IPS DF 19.7 (cell line): ENCODE results near the gene HSD11B1.
A peak's percentile ranks its signal among the peaks of the same experiment; 100 is the strongest.

Source experiments
- DNase-seq: peaks from one replicate; pipeline ENCODE4 v3.0.0-alpha.2; 2013; ENCODE audit warnings: low read depth, low spot score

Gene HSD11B1

GRCh38 chr1:209727286-209727685 lies 22.6 kb downstream of the HSD11B1 start:
- no peak for DNase-seq

GRCh38 chr1:209727785-209728184 lies 23.1 kb downstream of the HSD11B1 start:
- DNase-seq, result no peak

- no peak for DNase-seq
These were observed 23.8 kb downstream of the HSD11B1 start for GRCh38 chr1:209728466-209728865.

GRCh38 chr1:209729436-209729835 lies 24.8 kb downstream of the HSD11B1 start:
- DNase-seq, result no peak

- DNase-seq, result no peak
These were observed 28.1 kb downstream of the HSD11B1 start for GRCh38 chr1:209732725-209733124.

- DNase-seq, result no peak
These were observed 29.0 kb downstream of the HSD11B1 start for GRCh38 chr1:209733409-209734192.

GRCh38 chr1:209736490-209737117 lies 32.0 kb downstream of the HSD11B1 start:
- no peak for DNase-seq

DNA sequence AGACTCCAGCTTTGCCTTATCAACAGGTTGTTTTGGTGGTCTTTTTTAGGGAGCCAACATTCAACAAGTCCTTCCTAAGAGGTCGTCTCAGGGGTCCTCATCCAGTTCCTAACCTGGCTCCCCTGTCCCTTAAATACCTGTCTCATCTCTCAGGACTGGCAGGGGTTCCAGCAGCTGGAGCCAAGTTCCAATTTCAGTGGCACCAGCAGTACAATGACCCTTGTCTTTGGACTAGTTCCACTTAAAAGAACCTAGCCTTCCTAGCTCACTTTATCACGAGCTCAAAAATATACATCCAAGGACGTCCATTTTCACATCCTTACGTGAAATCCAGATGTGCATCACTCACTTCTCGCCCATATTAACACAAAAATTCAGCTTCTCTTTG lies 32.5 kb downstream of the HSD11B1 start:
- DNase-seq, result no peak

GRCh38 chr1:209738270-209738669 lies 33.6 kb downstream of the HSD11B1 start:
- no peak for DNase-seq

GRCh38 chr1:209741193-209741592 lies 36.5 kb downstream of the HSD11B1 start:
- DNase-seq, result no peak

DNA sequence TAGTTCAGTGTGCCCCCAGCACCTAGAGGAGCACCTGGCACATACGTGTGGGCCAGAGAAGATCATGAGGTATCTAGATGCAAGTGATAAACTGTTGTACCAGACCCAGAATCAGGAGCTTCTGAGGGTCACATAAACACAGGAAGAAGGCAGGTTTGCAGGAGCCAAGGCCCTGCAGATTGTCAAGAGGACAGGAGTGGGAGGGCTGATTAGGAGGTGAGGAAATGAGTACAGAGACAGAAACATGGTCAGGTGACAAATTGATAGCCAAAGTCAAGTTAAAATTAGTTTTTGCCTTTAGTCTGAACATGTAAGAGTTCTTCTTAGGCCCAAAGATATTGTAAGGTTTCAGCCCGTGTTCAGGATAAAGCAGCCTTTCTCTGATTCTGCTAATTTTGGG lies 37.2 kb downstream of the HSD11B1 start:
- no peak for DNase-seq

GRCh38 chr1:209742409-209743144 lies 37.9 kb downstream of the HSD11B1 start:
- no peak for DNase-seq

DNA sequence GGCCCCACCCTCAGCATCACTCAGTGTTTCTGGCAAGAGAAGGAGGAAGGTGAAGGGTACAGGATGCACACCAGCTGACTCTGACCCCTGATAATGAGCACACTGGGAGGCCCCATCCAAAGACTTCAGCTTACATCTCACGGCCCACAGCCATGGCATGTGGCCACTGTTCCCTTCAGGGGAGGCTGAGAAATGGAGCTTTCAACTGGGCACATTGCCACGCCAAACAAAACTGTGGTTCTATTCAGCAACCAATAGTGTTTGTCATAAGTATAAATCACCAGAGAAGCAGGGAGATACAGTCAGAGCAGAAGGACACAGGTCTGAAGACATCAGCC lies 38.5 kb downstream of the HSD11B1 start:
- no peak for DNase-seq

DNA sequence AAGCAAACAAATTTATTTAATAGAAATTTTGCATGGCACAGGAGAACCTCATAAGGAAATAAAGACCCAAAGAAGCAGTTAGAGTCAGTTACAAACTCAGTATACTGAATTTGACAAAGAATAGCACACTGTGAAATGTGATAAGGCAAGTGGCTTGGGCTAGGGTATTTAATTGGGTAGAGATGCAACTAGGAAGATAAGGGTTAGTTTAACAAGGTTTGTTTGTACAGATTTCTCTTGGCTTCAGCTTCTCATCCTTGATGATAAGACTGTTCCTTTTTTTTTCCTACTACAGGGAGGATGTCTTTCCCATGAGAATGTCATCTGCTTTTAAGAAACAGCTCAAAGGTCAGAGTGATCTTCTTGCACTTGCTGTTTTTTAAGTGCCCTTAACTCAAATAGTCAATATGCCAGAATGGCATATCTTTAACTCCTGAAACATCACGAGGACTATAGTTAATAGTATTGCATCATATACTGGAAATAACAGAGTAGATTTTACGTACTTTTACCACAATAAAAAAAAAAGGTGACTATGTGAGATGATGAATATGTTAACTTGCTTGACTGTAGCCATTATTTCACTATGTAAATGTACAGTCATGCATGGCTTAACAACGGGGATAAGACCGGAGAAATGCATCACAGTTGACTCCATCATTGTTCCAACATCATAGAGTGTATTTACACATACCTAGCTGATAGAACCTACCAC lies 42.0 kb downstream of the HSD11B1 start:
- no peak for DNase-seq

- DNase-seq, result peak; percentile 91
These were observed 43.1 kb downstream of the HSD11B1 start for GRCh38 chr1:209747580-209748262.

GRCh38 chr1:209748620-209749019 lies 44.0 kb downstream of the HSD11B1 start:
- DNase-seq, result no peak

GRCh38 chr1:209749205-209749604 lies 44.6 kb downstream of the HSD11B1 start:
- DNase-seq, result no peak

DNA sequence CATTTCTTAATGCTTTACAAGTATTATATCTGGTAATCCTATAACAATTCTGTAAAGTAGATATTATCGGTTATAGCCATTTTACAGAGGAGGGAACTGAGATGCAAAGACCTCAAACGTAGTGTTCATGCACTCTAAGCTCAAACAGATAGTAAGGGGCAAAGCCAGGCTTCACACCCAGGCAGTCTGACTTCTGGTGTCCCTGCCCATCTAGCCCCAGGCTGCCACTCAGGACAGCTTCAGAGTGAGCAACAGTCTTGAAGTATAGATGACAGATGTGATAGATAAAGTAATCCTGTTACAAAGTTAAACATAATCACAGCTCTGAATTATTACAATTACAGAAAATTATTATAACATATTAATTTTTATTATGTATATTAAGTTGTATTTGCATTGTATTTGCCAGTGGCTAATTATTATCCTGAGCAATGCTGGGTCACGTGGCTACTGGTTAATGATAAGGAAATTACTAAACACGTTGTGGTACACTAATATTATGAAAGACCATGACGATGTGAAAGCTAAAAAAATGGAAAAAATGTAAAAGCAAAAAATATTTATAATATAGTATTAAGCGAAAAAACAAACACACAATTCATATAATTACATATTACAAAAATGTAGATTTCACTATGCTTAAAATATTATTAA lies 45.2 kb downstream of the HSD11B1 start:
- DNase-seq, result no peak

DNA sequence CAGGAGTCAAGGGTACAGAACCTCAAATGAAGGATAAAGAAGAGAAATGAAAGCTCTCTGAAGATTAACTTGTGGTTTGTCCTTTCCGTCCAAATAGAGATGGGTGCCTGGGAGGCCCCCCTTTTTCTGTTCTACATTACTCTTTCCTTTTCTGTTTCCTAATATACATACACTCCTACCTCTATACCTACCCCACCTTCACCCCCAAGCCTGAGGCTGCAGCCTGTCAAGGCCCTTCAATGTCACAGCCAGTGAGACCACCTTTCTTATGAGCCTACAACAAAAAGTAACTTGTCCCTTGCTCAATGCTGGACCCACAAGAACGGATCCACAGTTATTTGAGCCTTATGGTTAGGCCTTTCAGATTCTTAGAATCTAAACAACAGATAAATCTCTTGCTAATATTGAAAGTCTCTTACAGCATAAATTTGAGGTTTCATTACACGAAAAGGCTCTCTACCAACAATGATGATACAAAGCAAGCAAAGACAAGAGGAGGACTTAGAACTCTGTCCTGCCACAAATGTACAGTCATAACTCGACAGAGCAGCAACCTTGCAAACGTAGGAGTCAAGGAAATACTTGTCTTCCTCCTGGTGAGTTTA lies 47.1 kb downstream of the HSD11B1 start:
- DNase-seq, result no peak

DNA sequence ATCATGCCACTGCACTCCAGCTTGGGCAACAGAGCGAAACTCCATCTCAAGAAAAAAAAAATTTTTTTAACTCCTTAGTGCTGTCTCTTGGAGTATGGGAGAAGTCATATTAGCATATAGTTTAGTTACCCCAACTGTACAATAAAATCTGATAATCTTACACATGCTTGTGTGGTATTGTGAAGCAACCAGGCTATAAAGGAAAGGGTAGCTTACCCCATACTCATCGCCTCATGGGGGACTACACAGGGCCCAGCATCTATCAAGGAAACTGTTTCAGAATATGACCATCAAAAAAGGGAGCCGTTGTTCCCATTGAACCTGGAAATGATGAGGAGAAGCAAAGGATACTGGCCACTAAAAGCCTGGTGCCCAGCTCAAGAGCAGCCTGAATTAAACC lies 48.2 kb downstream of the HSD11B1 start:
- no peak for DNase-seq

- DNase-seq, result no peak
These were observed 50.6 kb downstream of the HSD11B1 start for GRCh38 chr1:209755256-209755655.
